DND-41 (cell line): ENCODE data around the gene GLYR1.

Source experiments
- ATAC-seq: fragments of 200-7000 bp; cut with Tn5 transposase; 3 replicates; pipeline ENCODE4 v1.9.1; 2021; ENCODE audit warnings: low read depth; ENCODE audit not compliant: insufficient read depth
- DNase-seq: peaks from one replicate; pipeline ENCODE4 v3.0.0-alpha.2; 2020
- H2AFZ ChIP-seq: 2 replicates; pipeline ENCODE4 v1.6.0; 2012; ENCODE audit warnings: low read depth, low read length
- H3K27ac ChIP-seq: 2 replicates; pipeline ENCODE4 v1.5.1; 2012; ENCODE audit warnings: low read length, inconsistent platforms
- H3K27me3 ChIP-seq: fragments of 200-600 bp; sonication (generic); 2 replicates; pipeline ENCODE4 v1.6.0; 2012; ENCODE audit warnings: low read length, mild to moderate bottlenecking, inconsistent platforms; ENCODE audit not compliant: insufficient read depth, poor library complexity
- H3K36me3 ChIP-seq: 2 replicates; pipeline ENCODE4 v1.5.1; 2012; ENCODE audit warnings: low read length, inconsistent platforms; ENCODE audit not compliant: insufficient read depth
- H3K4me1 ChIP-seq: 2 replicates; pipeline ENCODE4 v1.5.1; 2012; ENCODE audit warnings: mild to moderate bottlenecking, low read length; ENCODE audit not compliant: insufficient read depth
- H3K4me2 ChIP-seq: 2 replicates; pipeline ENCODE4 v1.6.0; 2012; ENCODE audit warnings: mild to moderate bottlenecking, moderate library complexity, low read length, inconsistent platforms; ENCODE audit not compliant: insufficient read depth
- H3K4me3 ChIP-seq, 2 experiments: fragments of 200-600 bp in 1 of 2; shearing (Covaris generic) in 1 of 2; 2 replicates each; pipeline ENCODE4 v1.5.1; 2012 to 2016; ENCODE audit warnings: inconsistent platforms in 2 of 2, low read length in 2 of 2, mild to moderate bottlenecking in 2 of 2, low read depth in 1 of 2, moderate library complexity in 1 of 2
- H3K79me2 ChIP-seq: 2 replicates; pipeline ENCODE4 v1.6.0; 2012; ENCODE audit warnings: low read length, inconsistent platforms; ENCODE audit not compliant: insufficient read depth
- H3K9ac ChIP-seq: 2 replicates; pipeline ENCODE4 v1.6.0; 2012; ENCODE audit warnings: low read depth, mild to moderate bottlenecking, inconsistent platforms, low read length, moderate library complexity
- H3K9me3 ChIP-seq: 2 replicates; pipeline ENCODE4 v1.5.1; 2012; ENCODE audit warnings: low read length, moderate library complexity, mild to moderate bottlenecking, inconsistent platforms; ENCODE audit not compliant: insufficient read depth, severe bottlenecking
- H4K20me1 ChIP-seq: 2 replicates; pipeline ENCODE4 v1.6.0; 2012; ENCODE audit warnings: low read length; ENCODE audit not compliant: insufficient read depth
- EZH2 ChIP-seq: IDR thresholded peaks from 3 replicates; pipeline ENCODE4 v1.6.1; 2012; ENCODE audit warnings: borderline replicate concordance, low read depth, mild to moderate bottlenecking, moderate library complexity, low read length, inconsistent platforms; ENCODE audit not compliant: severe bottlenecking
- TF ChIP-seq, protein P1 (sequence below): IDR thresholded peaks from 2 replicates; pipeline ENCODE4 v1.5.1; 2012; ENCODE audit warnings: borderline replicate concordance, low read length, moderate library complexity, mild to moderate bottlenecking; ENCODE audit not compliant: poor library complexity, severe bottlenecking; ENCODE audit errors: extremely low read depth

The GLYR1 gene

DNA sequence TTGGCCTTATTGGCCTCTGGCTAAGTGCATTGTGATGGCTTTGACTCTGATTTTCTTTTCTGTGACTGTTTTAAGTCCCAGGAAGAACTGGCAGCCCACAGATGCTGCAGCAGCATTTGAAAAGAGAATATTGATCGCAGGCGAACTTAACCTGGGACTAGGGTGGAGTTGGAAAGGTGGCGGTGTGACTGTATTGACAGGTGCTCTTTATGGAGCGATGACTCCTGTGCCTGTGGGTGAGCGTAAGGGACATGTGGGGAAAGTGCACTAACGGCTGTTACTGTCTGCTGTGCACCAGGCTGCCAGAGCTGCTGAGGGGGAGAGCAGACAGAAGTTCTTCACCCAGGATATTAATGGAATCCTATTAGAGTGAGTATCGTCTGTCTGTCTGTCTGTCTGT lies 21.4 kb upstream of the GLYR1 start:
- Histone ChIP-seq H3K36me3 (peaks cover 77% of the 10 kb centered on the region), H3K4me3 (no peak overlapping the region), H3K9ac (no peak overlapping the region), H3K4me1 (no peaks in the 10 kb centered on the region), H3K9me3 (no peaks in the 10 kb centered on the region), H3K79me2 (peaks cover 55% of the 10 kb centered on the region), H4K20me1 (peaks cover 50% of the 10 kb centered on the region), H3K27me3 (no peaks in the 10 kb centered on the region), H2AFZ (no peak overlapping the region), H3K4me2 (no peak overlapping the region), H3K27ac (no peak overlapping the region)
- no peak for TF ChIP-seq EZH2
- TF ChIP-seq, protein P1, sequence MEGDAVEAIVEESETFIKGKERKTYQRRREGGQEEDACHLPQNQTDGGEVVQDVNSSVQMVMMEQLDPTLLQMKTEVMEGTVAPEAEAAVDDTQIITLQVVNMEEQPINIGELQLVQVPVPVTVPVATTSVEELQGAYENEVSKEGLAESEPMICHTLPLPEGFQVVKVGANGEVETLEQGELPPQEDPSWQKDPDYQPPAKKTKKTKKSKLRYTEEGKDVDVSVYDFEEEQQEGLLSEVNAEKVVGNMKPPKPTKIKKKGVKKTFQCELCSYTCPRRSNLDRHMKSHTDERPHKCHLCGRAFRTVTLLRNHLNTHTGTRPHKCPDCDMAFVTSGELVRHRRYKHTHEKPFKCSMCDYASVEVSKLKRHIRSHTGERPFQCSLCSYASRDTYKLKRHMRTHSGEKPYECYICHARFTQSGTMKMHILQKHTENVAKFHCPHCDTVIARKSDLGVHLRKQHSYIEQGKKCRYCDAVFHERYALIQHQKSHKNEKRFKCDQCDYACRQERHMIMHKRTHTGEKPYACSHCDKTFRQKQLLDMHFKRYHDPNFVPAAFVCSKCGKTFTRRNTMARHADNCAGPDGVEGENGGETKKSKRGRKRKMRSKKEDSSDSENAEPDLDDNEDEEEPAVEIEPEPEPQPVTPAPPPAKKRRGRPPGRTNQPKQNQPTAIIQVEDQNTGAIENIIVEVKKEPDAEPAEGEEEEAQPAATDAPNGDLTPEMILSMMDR: no peak
- DNase-seq (no peak), ATAC-seq (no peak)

DNA sequence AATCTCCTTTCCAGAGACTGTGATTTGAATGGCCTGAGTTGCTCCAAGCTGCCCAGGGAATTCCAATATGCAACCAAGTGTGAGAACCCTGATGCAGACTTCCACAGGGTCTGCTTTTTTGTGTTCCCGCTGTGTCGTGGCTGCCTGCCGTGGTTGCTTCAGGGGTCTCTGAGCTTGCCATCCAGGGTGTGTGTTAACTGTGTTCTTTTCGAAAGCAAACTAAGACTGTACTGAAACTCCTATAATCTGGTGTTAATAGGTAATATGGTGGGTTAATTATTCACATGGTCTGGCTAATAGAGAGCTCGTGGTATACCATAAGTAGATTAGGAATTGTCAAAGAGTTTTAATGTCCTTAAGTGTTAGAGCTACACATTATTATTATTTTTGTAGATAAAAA lies 20.9 kb upstream of the GLYR1 start:
- peaks cover 60% of the 10 kb centered on the region for H3K79me2 ChIP-seq
- peaks cover 54% of the 10 kb centered on the region for H4K20me1 ChIP-seq
- H3K36me3 ChIP-seq: peaks cover 77% of the 10 kb centered on the region
- DNase-seq (no peak), ATAC-seq (no peak)
- no peak for TF ChIP-seq EZH2
- TF ChIP-seq, protein P1: no peak
- H3K4me1 ChIP-seq: no peaks in the 10 kb centered on the region
- H3K4me2 ChIP-seq: no peak overlapping the region
- H3K4me3 ChIP-seq: no peak overlapping the region
- H2AFZ ChIP-seq: no peak overlapping the region
- H3K27ac ChIP-seq: no peak overlapping the region
- no peaks in the 10 kb centered on the region for H3K27me3 ChIP-seq
- no peak overlapping the region for H3K9ac ChIP-seq
- H3K9me3 ChIP-seq: no peaks in the 10 kb centered on the region

DNA sequence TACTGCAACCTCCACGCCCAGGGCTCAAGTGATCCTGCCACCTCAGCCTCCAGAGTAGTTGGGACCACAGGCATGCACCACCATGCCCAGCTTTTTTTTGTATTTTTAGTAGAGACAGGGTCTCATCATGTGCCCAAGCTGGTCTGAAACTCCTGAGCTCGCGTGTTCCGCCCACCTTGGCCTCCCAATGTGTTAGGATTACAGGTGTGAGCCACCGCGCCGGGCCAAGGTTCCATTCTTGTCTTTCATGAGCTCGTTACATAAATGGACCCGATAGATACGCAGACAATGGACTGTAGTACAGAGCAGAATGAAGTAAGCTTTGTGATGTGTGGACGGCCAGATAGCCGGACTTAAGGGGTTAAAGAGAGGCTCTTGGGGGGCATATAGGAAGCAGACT lies 19.5 kb upstream of the GLYR1 start:
- TF ChIP-seq, protein P1: no peak
- no peak for TF ChIP-seq EZH2
- Histone ChIP-seq H4K20me1 (peaks cover 57% of the 10 kb centered on the region), H3K27ac (no peak overlapping the region), H3K36me3 (peaks cover 79% of the 10 kb centered on the region), H3K79me2 (peaks cover 74% of the 10 kb centered on the region), H2AFZ (no peak overlapping the region), H3K9ac (no peak overlapping the region), H3K27me3 (no peaks in the 10 kb centered on the region), H3K9me3 (no peaks in the 10 kb centered on the region), H3K4me2 (no peak overlapping the region), H3K4me1 (no peaks in the 10 kb centered on the region), H3K4me3 (no peak overlapping the region)
- ATAC-seq (no peak), DNase-seq (no peak)
